SU-DHL-6 (cell line): ENCODE measurements around the gene MPO.

Source experiments
- EZH2phosphoT487 ChIP-seq: fragments of 200-600 bp; sonication (generic), shearing (Covaris generic); conservative IDR thresholded peaks from 2 replicates; pipeline ENCODE4 v1.6.1; 2018; ENCODE audit warnings: mild to moderate bottlenecking, antibody characterized with exemption, low read length, moderate library complexity, mixed read lengths
- TF ChIP-seq, protein P1 (sequence below): fragments of 200-600 bp; sonication (generic); IDR thresholded peaks from one replicate; pipeline ENCODE4 v1.5.1; 2017; ENCODE audit warnings: antibody characterized with exemption, mild to moderate bottlenecking, low read length, moderate library complexity; ENCODE audit not compliant: insufficient read depth, poor library complexity, severe bottlenecking

DNA sequence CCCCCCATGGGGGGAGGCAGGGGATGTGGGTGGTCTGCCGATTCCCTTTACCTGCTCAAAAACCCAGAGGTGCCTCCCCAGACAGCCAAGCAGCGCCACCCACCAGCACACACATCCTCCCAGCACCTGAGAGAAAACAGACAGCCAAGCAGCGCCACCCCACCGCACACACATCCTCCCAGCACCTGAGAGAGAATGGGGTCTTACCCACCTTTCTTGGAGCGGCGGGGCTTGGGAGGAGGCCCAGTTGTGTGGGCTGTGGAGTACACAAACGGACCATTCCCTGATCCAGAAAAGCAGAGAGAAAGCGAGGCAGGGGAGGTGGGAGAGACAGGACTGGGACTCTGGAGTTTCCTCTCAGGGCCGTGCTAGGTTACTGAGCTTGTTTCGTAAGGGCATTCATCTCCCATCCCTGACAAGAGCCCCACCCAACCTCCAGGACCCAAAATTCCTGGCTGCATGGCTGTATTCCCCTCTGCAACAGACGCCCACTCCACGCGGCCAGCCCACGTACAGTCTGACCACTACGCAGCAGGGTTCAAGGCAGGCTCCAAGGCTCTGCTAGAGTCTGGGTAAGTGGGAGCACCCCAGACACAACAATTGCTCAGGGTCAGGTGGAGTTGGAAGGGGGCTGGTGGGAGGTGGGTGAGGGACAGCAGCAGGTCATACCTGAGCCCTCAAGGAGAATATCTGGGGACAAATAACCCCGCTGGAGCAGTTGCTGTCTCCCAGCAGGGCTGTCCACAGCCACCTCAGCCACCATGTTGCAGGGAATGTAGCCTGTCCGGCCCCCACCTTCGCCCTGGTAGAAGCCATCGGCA lies 25.6 kb upstream of the MPO start:
- TF ChIP-seq, protein P1, sequence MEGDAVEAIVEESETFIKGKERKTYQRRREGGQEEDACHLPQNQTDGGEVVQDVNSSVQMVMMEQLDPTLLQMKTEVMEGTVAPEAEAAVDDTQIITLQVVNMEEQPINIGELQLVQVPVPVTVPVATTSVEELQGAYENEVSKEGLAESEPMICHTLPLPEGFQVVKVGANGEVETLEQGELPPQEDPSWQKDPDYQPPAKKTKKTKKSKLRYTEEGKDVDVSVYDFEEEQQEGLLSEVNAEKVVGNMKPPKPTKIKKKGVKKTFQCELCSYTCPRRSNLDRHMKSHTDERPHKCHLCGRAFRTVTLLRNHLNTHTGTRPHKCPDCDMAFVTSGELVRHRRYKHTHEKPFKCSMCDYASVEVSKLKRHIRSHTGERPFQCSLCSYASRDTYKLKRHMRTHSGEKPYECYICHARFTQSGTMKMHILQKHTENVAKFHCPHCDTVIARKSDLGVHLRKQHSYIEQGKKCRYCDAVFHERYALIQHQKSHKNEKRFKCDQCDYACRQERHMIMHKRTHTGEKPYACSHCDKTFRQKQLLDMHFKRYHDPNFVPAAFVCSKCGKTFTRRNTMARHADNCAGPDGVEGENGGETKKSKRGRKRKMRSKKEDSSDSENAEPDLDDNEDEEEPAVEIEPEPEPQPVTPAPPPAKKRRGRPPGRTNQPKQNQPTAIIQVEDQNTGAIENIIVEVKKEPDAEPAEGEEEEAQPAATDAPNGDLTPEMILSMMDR = no peak
- TF ChIP-seq EZH2phosphoT487 = no peak
